ENCODE data around the gene IGFLR1. TPM values are rescaled to one million over a fixed set of nuclear protein-coding genes. Genes with fewer than 3 reads are reported as not detected.
A peak's percentile ranks its signal among the peaks of the same experiment; 100 is the strongest.

IGFLR1 gene
- total and polyA plus RNA-seq, 4 donors, result 3.8 to 72.5 (median 26.0) TPM

- no peak for ATAC-seq (ENCODE audit: insufficient read depth, low FRiP score)
- Histone ChIP-seq H3K9me3 (ENCODE audit: control insufficient read depth in 4 of 4, insufficient read depth in 3 of 4, low read length in 3 of 4) (no peaks in the 10 kb centered on the region), H3K9ac (ENCODE audit: insufficient read depth in 1 of 2, low read length in 2 of 2) (no peak overlapping the region), H3K4me1 (ENCODE audit: control insufficient read depth in 5 of 5, insufficient read depth in 5 of 5, low read length in 5 of 5) (no peaks in the 10 kb centered on the region), H3K27ac (ENCODE audit: low read depth in 1 of 2, low read length in 1 of 2) (no peak overlapping the region), H3K4me3 (no peak overlapping the region), H3K27me3 (ENCODE audit: control insufficient read depth in 3 of 3, insufficient read depth in 3 of 3, low read length in 2 of 3) (no peaks in the 10 kb centered on the region), H3K36me3 (ENCODE audit: control insufficient read depth in 4 of 4, insufficient read depth in 4 of 4, low read length in 4 of 4) (peaks cover 0 to 22% (median 5%) of the 10 kb centered on the region in 4 donors)
- TF ChIP-seq CTCF (IDR thresholded peaks at IDR 0.05; ENCODE audit: control extremely low read depth, extremely low read depth), result no peak
- peak; percentile 23 to 78 (median 59) for DNase-seq
- WGBS, 2 donors, result 82 to 86% methylated on average over 33 to 34 of the region's 34 CpGs
Observed at GRCh38 chr19:35767288-35768081, 25.2 kb upstream of the IGFLR1 start.

- Histone ChIP-seq H3K27ac (ENCODE audit: low read depth in 1 of 2, low read length in 1 of 2) (no peak overlapping the region), H3K27me3 (ENCODE audit: control insufficient read depth in 3 of 3, insufficient read depth in 3 of 3, low read length in 2 of 3) (no peaks in the 10 kb centered on the region), H3K36me3 (ENCODE audit: control insufficient read depth in 4 of 4, insufficient read depth in 4 of 4, low read length in 4 of 4) (peaks cover 0 to 28% (median 9%) of the 10 kb centered on the region in 4 donors), H3K4me1 (ENCODE audit: control insufficient read depth in 5 of 5, insufficient read depth in 5 of 5, low read length in 5 of 5) (no peaks in the 10 kb centered on the region), H3K9ac (ENCODE audit: insufficient read depth in 1 of 2, low read length in 2 of 2) (no peak overlapping the region), H3K4me3 (no peak overlapping the region), H3K9me3 (ENCODE audit: control insufficient read depth in 4 of 4, insufficient read depth in 3 of 4, low read length in 3 of 4) (no peaks in the 10 kb centered on the region)
- no peak for ATAC-seq (ENCODE audit: insufficient read depth, low FRiP score)
- TF ChIP-seq CTCF (IDR thresholded peaks at IDR 0.05; ENCODE audit: control extremely low read depth, extremely low read depth), result no peak
- no peak for DNase-seq
- 88 to 90% methylated on average over 9 to 11 of the region's 11 CpGs for WGBS, 2 donors
Observed at GRCh38 chr19:35766571-35767104, 24.4 kb upstream of the IGFLR1 start.

- H3K9ac ChIP-seq (ENCODE audit: insufficient read depth in 1 of 2, low read length in 2 of 2), result no peak overlapping the region
- 91 to 93% methylated on average over 17 of the region's 17 CpGs for WGBS, 2 donors
- DNase-seq (no peak), ATAC-seq (ENCODE audit: insufficient read depth, low FRiP score) (no peak)
- H3K9me3 ChIP-seq (ENCODE audit: control insufficient read depth in 4 of 4, insufficient read depth in 3 of 4, low read length in 3 of 4), result peaks cover 0 to 2% (median 0%) of the 10 kb centered on the region in 4 donors
- TF ChIP-seq CTCF (IDR thresholded peaks at IDR 0.05; ENCODE audit: control extremely low read depth, extremely low read depth), result no peak
- H3K4me3 ChIP-seq, result no peak overlapping the region
- H3K27ac ChIP-seq (ENCODE audit: low read depth in 1 of 2, low read length in 1 of 2), result no peak overlapping the region
- H3K27me3 ChIP-seq (ENCODE audit: control insufficient read depth in 3 of 3, insufficient read depth in 3 of 3, low read length in 2 of 3), result no peaks in the 10 kb centered on the region
- H3K4me1 ChIP-seq (ENCODE audit: control insufficient read depth in 5 of 5, insufficient read depth in 5 of 5, low read length in 5 of 5), result no peaks in the 10 kb centered on the region
- H3K36me3 ChIP-seq (ENCODE audit: control insufficient read depth in 4 of 4, insufficient read depth in 4 of 4, low read length in 4 of 4), result peaks cover 0 to 28% (median 13%) of the 10 kb centered on the region in 4 donors
Observed at GRCh38 chr19:35764432-35765315, 22.4 kb upstream of the IGFLR1 start.
